Stomach (tissue), 4 donors: Measurements from ENCODE around the gene SGCE.

Experiments used
- EP300 ChIP-seq: sonication (generic); formaldehyde crosslinking; IDR thresholded peaks from one replicate; pipeline ENCODE4 v1.6.1; 2017; ENCODE audit warnings: antibody characterized with exemption
- POLR2A ChIP-seq, 4 donors: fragments of 450-650 bp; IDR thresholded peaks; one replicate each; pipeline ENCODE4 v1.6.1; 2016; ENCODE audit warnings: antibody characterized with exemption in 4 of 4, control low read depth in 2 of 4, mild to moderate bottlenecking in 1 of 4, moderate library complexity in 1 of 4
- POLR2AphosphoS5 ChIP-seq, 3 donors: sonication (generic); formaldehyde crosslinking; IDR thresholded peaks; one replicate each; pipeline ENCODE4 v1.6.1; 2016; ENCODE audit warnings: antibody characterized with exemption in 3 of 3
- TF ChIP-seq, protein P1 (sequence below), 7 experiments: fragments of 450-650 bp in 4 of 7; fragments of 200-600 bp in 3 of 7; sonication (generic) in 3 of 7; IDR thresholded peaks; one replicate each; pipeline ENCODE4 v1.5.1; 2016 to 2019; ENCODE audit warnings: antibody characterized with exemption in 7 of 7, control low read depth in 2 of 7, mild to moderate bottlenecking in 1 of 7

DNA sequence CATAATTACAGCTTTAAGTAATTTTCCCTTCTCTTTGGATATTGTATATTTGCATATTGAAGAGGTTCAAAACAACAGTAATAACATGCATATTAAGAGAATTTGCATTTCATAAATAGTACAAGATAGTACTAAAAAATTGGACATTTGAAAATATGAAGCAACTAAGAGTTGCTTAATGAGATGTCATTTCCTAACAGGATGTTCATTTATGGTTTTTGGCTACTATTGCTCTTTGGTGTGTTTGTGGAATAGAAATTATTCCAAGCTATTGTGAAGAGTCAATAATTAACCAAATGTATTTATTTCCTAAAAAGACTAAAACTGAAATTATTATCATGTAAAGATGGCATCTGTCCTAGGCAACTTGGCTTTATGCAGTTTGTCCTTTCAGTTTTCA lies 4.1 kb upstream of the SGCE start:
- TF ChIP-seq POLR2A (IDR thresholded peaks at IDR 0.05) (no peak), POLR2AphosphoS5 (IDR thresholded peaks at IDR 0.05) (no peak), EP300 (no peak)
- TF ChIP-seq, protein P1, sequence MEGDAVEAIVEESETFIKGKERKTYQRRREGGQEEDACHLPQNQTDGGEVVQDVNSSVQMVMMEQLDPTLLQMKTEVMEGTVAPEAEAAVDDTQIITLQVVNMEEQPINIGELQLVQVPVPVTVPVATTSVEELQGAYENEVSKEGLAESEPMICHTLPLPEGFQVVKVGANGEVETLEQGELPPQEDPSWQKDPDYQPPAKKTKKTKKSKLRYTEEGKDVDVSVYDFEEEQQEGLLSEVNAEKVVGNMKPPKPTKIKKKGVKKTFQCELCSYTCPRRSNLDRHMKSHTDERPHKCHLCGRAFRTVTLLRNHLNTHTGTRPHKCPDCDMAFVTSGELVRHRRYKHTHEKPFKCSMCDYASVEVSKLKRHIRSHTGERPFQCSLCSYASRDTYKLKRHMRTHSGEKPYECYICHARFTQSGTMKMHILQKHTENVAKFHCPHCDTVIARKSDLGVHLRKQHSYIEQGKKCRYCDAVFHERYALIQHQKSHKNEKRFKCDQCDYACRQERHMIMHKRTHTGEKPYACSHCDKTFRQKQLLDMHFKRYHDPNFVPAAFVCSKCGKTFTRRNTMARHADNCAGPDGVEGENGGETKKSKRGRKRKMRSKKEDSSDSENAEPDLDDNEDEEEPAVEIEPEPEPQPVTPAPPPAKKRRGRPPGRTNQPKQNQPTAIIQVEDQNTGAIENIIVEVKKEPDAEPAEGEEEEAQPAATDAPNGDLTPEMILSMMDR (IDR thresholded peaks at IDR 0.05): no peak
